ENCODE data around the gene RNF128. TPM values are rescaled to one million over a fixed set of nuclear protein-coding genes. Genes with fewer than 3 reads are reported as not detected.
A peak's percentile ranks its signal among the peaks of the same experiment; 100 is the strongest.

Gene RNF128
- total and polyA plus RNA-seq, 2 of the 13 experiments (the other 11 are each of a cell fraction or from before 2014, with no cell fraction given), result 18.5 to 43.5 TPM

DNA sequence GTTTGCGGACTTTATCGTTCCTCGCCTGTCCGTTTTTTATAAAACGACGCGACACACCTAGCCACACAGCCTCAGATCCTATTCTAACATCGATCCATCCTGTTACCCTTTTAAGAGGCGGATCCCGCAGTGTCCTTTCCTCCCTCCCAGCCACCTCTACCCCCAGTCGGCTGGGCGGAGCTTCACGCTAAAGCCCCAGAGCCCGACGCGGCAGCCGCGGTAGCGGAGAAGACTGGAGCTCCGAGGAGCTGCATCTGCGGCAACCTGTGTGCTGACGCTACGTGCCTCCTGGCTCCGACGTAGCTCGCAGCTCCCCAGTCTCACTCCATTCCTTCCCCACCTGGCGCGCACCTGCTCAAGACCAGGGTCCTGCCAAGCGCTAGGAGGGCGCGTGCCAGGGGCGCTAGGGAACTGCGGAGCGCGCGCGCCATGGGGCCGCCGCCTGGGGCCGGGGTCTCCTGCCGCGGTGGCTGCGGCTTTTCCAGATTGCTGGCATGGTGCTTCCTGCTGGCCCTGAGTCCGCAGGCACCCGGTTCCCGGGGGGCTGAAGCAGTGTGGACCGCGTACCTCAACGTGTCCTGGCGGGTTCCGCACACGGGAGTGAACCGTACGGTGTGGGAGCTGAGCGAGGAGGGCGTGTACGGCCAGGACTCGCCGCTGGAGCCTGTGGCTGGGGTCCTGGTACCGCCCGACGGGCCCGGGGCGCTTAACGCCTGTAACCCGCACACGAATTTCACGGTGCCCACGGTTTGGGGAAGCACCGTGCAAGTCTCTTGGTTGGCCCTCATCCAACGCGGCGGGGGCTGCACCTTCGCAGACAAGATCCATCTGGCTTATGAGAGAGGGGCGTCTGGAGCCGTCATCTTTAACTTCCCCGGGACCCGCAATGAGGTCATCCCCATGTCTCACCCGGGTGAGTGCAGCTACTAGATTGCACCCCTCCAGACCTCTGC lies at the start of gene RNF128 (continued):
- TF ChIP-seq ZC3H13 (CRISPR knock-in tag; IDR thresholded peaks at IDR 0.05) (0 out of 2 replicates have a peak, but pooled peaks have one; percentile 45), IKZF5 (CRISPR knock-in tag; IDR thresholded peaks at IDR 0.05) (no peak), NR2F2 (IDR thresholded peaks at IDR 0.05; ENCODE audit: borderline replicate concordance, low read depth) (no peak), KLF9 (CRISPR knock-in tag; IDR thresholded peaks at IDR 0.05; ENCODE audit: low read depth) (no peak), ZNF350 (CRISPR knock-in tag; IDR thresholded peaks at IDR 0.05; ENCODE audit: borderline replicate concordance, low read depth) (peak; percentile 45; the same call in 1 of the 2 replicates), ZNF770 (CRISPR knock-in tag; IDR thresholded peaks at IDR 0.05) (no peak), GABPA (IDR thresholded peaks at IDR 0.05; ENCODE audit: low read depth, low read length) (no peak), GABPA (CRISPR knock-in tag; IDR thresholded peaks at IDR 0.05; ENCODE audit: low read depth) (no peak), ZNF292 (CRISPR knock-in tag; IDR thresholded peaks at IDR 0.05; ENCODE audit: borderline replicate concordance, low read depth) (0 out of 2 replicates have a peak, but pooled peaks have one; percentile 57), ZNF672 (CRISPR knock-in tag; IDR thresholded peaks at IDR 0.05) (no peak), CSRNP1 (CRISPR knock-in tag; IDR thresholded peaks at IDR 0.05) (no peak), ZFYVE20 (CRISPR knock-in tag; IDR thresholded peaks at IDR 0.05; ENCODE audit: borderline replicate concordance, low read depth) (no peak), ZBTB20 (CRISPR knock-in tag; IDR thresholded peaks at IDR 0.05; ENCODE audit: borderline replicate concordance, low read depth) (peak; percentile 41; the same call in 1 of the 2 replicates), GATAD1 (CRISPR knock-in tag; IDR thresholded peaks at IDR 0.05) (no peak), ZNF451 (CRISPR knock-in tag; IDR thresholded peaks at IDR 0.05) (no peak)
- TF ChIP-seq, protein P1, sequence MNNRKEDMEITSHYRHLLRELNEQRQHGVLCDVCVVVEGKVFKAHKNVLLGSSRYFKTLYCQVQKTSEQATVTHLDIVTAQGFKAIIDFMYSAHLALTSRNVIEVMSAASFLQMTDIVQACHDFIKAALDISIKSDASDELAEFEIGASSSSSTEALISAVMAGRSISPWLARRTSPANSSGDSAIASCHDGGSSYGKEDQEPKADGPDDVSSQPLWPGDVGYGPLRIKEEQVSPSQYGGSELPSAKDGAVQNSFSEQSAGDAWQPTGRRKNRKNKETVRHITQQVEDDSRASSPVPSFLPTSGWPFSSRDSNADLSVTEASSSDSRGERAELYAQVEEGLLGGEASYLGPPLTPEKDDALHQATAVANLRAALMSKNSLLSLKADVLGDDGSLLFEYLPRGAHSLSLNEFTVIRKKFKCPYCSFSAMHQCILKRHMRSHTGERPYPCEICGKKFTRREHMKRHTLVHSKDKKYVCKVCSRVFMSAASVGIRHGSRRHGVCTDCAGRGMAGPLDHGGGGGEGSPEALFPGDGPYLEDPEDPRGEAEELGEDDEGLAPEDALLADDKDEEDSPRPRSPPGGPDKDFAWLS (CRISPR knock-in tag; IDR thresholded peaks at IDR 0.05; ENCODE audit: borderline replicate concordance), result no peak
- TF ChIP-seq, protein P2, sequence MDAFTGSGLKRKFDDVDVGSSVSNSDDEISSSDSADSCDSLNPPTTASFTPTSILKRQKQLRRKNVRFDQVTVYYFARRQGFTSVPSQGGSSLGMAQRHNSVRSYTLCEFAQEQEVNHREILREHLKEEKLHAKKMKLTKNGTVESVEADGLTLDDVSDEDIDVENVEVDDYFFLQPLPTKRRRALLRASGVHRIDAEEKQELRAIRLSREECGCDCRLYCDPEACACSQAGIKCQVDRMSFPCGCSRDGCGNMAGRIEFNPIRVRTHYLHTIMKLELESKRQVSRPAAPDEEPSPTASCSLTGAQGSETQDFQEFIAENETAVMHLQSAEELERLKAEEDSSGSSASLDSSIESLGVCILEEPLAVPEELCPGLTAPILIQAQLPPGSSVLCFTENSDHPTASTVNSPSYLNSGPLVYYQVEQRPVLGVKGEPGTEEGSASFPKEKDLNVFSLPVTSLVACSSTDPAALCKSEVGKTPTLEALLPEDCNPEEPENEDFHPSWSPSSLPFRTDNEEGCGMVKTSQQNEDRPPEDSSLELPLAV (CRISPR knock-in tag; conservative IDR thresholded peaks at IDR 0.05; ENCODE audit: low read depth), result no peak
- TF ChIP-seq, protein P3, sequence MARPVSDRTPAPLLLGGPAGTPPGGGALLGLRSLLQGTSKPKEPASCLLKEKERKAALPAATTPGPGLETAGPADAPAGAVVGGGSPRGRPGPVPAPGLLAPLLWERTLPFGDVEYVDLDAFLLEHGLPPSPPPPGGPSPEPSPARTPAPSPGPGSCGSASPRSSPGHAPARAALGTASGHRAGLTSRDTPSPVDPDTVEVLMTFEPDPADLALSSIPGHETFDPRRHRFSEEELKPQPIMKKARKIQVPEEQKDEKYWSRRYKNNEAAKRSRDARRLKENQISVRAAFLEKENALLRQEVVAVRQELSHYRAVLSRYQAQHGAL (CRISPR knock-in tag; IDR thresholded peaks at IDR 0.05; ENCODE audit: not compliant biosample characterization), result no peak

Data from HepG2 (cell line).